H1 (cell line): ENCODE measurements around the gene EEF1G. TPM values are rescaled to one million over a fixed set of nuclear protein-coding genes. Genes with fewer than 3 reads are reported as not detected.
A peak's percentile ranks its signal among the peaks of the same experiment; 100 is the strongest.

Source experiments
- CTCF ChIA-PET: fragments of 300-600 bp; sonication (Branson Sonifier 250); formaldehyde crosslinking; loops from one replicate; lab custom pipeline; 2021; ENCODE audit not compliant: partially characterized antibody; lab: Charles Lee
- POLR2A ChIA-PET: fragments of 300-600 bp; sonication (Branson Sonifier 250); formaldehyde crosslinking; loops from one replicate; lab custom pipeline; 2021; ENCODE audit warnings: inconsistent platforms; ENCODE audit not compliant: partially characterized antibody; lab: Charles Lee
- DNase-seq, 2 experiments: peaks; one replicate each; pipeline versions ENCODE4 v3.0.0 to v3.0.0-alpha.2; 2010 to 2022; ENCODE audit warnings: low spot score in 2 of 2, low read depth in 1 of 2, mixed read lengths in 1 of 2
- FAIRE-seq: peaks from 2 replicates; lab custom pipeline; 2011; peaks lifted over from hg19 to GRCh38; lab: Jason Lieb, UNC
- H2AFZ ChIP-seq: 2 replicates; pipeline ENCODE4 v1.8.1; 2012; ENCODE audit warnings: low read length, inconsistent platforms
- H2AK5ac ChIP-seq: 2 replicates; pipeline ENCODE4 v1.6.1; 2013; ENCODE audit warnings: low read depth, low read length
- H2BK120ac ChIP-seq: replicated peaks from 2 replicates; pipeline ENCODE3; 2013; ENCODE audit warnings: low read depth, low read length, inconsistent platforms
- H2BK12ac ChIP-seq: 2 replicates; pipeline ENCODE4 v1.6.1; 2013; ENCODE audit warnings: low read depth, low read length
- H2BK15ac ChIP-seq: 2 replicates; pipeline ENCODE4 v1.6.1; 2013; ENCODE audit warnings: low read length
- H2BK20ac ChIP-seq: 2 replicates; pipeline ENCODE4 v1.6.1; 2013; ENCODE audit warnings: low read length
- H2BK5ac ChIP-seq: 2 replicates; pipeline ENCODE4 v1.6.1; 2013; ENCODE audit warnings: low read depth, low read length
- H3K14ac ChIP-seq: 2 replicates; pipeline ENCODE4 v1.6.1; 2013; ENCODE audit warnings: inconsistent platforms; ENCODE audit not compliant: insufficient read length
- H3K18ac ChIP-seq: 2 replicates; pipeline ENCODE4 v1.6.1; 2013; ENCODE audit warnings: low read length; ENCODE audit errors: extremely low read depth
- H3K23ac ChIP-seq: 2 replicates; pipeline ENCODE4 v1.6.1; 2013; ENCODE audit warnings: inconsistent platforms; ENCODE audit not compliant: insufficient read length
- H3K23me2 ChIP-seq: 2 replicates; pipeline ENCODE4 v1.6.1; 2013; ENCODE audit warnings: low read depth, low read length
- H3K27ac ChIP-seq: 2 replicates; pipeline ENCODE4 v1.6.1; 2011; ENCODE audit warnings: low read depth, low read length, inconsistent platforms
- H3K27me3 ChIP-seq, 4 experiments: replicated peaks in 1 of 4; 1 replicate in 1 of 4; 2 replicates in 3 of 4; pipeline versions ENCODE4 v1.6.1 to v1.8.1; 2011 to 2013; ENCODE audit warnings: low read length in 3 of 4, mild to moderate bottlenecking in 3 of 4, inconsistent platforms in 2 of 4, mixed read lengths in 2 of 4, moderate library complexity in 1 of 4; ENCODE audit not compliant: control insufficient read depth in 3 of 4, insufficient read depth in 3 of 4; ENCODE audit errors: extremely low read depth in 1 of 4
- H3K36me3 ChIP-seq, 4 experiments: 2 replicates each; pipeline versions ENCODE4 v1.6.1 to v1.8.1; 2011 to 2013; ENCODE audit warnings: mild to moderate bottlenecking in 4 of 4, low read length in 3 of 4, moderate library complexity in 2 of 4, control low read depth in 1 of 4, inconsistent platforms in 1 of 4; ENCODE audit not compliant: insufficient read depth in 4 of 4, control insufficient read depth in 2 of 4
- H3K4ac ChIP-seq: replicated peaks from 2 replicates; pipeline ENCODE3; 2013; ENCODE audit warnings: low read length, low read depth, mixed read lengths, inconsistent platforms; ENCODE audit not compliant: insufficient read length
- H3K4me1 ChIP-seq, 4 experiments: replicated peaks in 1 of 4; 1 replicate in 1 of 4; 2 replicates in 3 of 4; pipeline versions ENCODE4 v1.6.1 to v1.8.1; 2011 to 2013; ENCODE audit warnings: low read length in 3 of 4, inconsistent platforms in 2 of 4, mixed read lengths in 1 of 4; ENCODE audit not compliant: insufficient read depth in 4 of 4, control insufficient read depth in 3 of 4
- H3K4me2 ChIP-seq, 2 experiments: 2 replicates each; pipeline versions ENCODE4 v1.6.1 to v1.8.1; 2011 to 2013; ENCODE audit warnings: low read depth in 2 of 2, low read length in 2 of 2, control low read depth in 1 of 2, inconsistent platforms in 1 of 2, mild to moderate bottlenecking in 1 of 2; ENCODE audit not compliant: insufficient read depth in 1 of 2
- H3K4me3 ChIP-seq, 4 experiments: fragments of 200-600, 300-600 bp in 1 of 4; sonication (generic), shearing (Covaris generic), sonication (Bioruptor Twin) in 1 of 4; 2 replicates each; pipeline versions ENCODE4 v1.5.1 to v1.8.1; 2011 to 2016; ENCODE audit warnings: low read length in 4 of 4, low read depth in 3 of 4, control low read depth in 2 of 4, inconsistent platforms in 2 of 4, mild to moderate bottlenecking in 2 of 4, mixed read lengths in 1 of 4, moderate library complexity in 1 of 4; ENCODE audit not compliant: insufficient read depth in 2 of 4; ENCODE audit errors: extremely low read depth in 1 of 4
- H3K56ac ChIP-seq: replicated peaks from 2 replicates; pipeline ENCODE3; 2013; ENCODE audit warnings: low read depth, mild to moderate bottlenecking, mixed read lengths, low read length, inconsistent platforms; ENCODE audit not compliant: insufficient read length
- H3K79me1 ChIP-seq: 2 replicates; pipeline ENCODE4 v1.6.1; 2013; ENCODE audit warnings: low read depth, low read length, control low read depth
- H3K79me2 ChIP-seq, 2 experiments: 2 replicates each; pipeline versions ENCODE4 v1.6.1 to v1.8.1; 2012 to 2013; ENCODE audit warnings: low read length in 2 of 2, mild to moderate bottlenecking in 2 of 2, inconsistent platforms in 1 of 2; ENCODE audit not compliant: insufficient read depth in 2 of 2, control insufficient read depth in 1 of 2
- H3K9ac ChIP-seq, 4 experiments: replicated peaks in 1 of 4; 1 replicate in 1 of 4; 2 replicates in 3 of 4; pipeline versions ENCODE4 v1.6.1 to v1.8.1; 2011 to 2013; ENCODE audit warnings: low read depth in 3 of 4, low read length in 3 of 4, control low read depth in 2 of 4, mild to moderate bottlenecking in 2 of 4, moderate library complexity in 2 of 4, inconsistent platforms in 1 of 4; ENCODE audit errors: extremely low read depth in 1 of 4
- H3K9me3 ChIP-seq, 2 experiments: 2 replicates each; pipeline versions ENCODE4 v1.6.1 to v1.8.1; 2012 to 2013; ENCODE audit warnings: mild to moderate bottlenecking in 2 of 2, moderate library complexity in 2 of 2, control low read depth in 1 of 2, inconsistent platforms in 1 of 2, low read depth in 1 of 2, low read length in 1 of 2, mixed read lengths in 1 of 2; ENCODE audit not compliant: insufficient read depth in 2 of 2
- H4K20me1 ChIP-seq, 2 experiments: replicated peaks in 1 of 2; 2 replicates each; pipeline versions ENCODE3 to v1.8.1; 2011 to 2013; ENCODE audit warnings: inconsistent platforms in 2 of 2, low read length in 2 of 2, mild to moderate bottlenecking in 1 of 2; ENCODE audit not compliant: insufficient read depth in 2 of 2, control insufficient read depth in 1 of 2
- H4K5ac ChIP-seq: 2 replicates; pipeline ENCODE4 v1.6.1; 2013; ENCODE audit warnings: low read length, low read depth, mixed read lengths, inconsistent platforms; ENCODE audit not compliant: insufficient read length
- H4K8ac ChIP-seq: 2 replicates; pipeline ENCODE4 v1.8.0; 2013; ENCODE audit warnings: mild to moderate bottlenecking, moderate library complexity, low read length, inconsistent platforms; ENCODE audit not compliant: insufficient read depth; ENCODE audit errors: extremely low read depth
- H4K91ac ChIP-seq: replicated peaks from 2 replicates; pipeline ENCODE3; 2013; ENCODE audit warnings: low read length, mixed read lengths, inconsistent platforms; ENCODE audit not compliant: insufficient read length
- CTCF ChIP-seq, 3 experiments: IDR thresholded peaks; 1 replicate in 2 of 3; 2 replicates in 1 of 3; pipeline versions ENCODE4 v1.5.1 to v1.6.1; 2011; ENCODE audit warnings: low read length in 3 of 3, mild to moderate bottlenecking in 3 of 3, inconsistent platforms in 2 of 3, low read depth in 1 of 3, moderate library complexity in 1 of 3; ENCODE audit not compliant: insufficient read depth in 1 of 3; ENCODE audit errors: control extremely low read depth in 1 of 3
- HDAC6 ChIP-seq: IDR thresholded peaks from one replicate; pipeline ENCODE4 v1.7.1; 2012; ENCODE audit warnings: low read depth, mild to moderate bottlenecking, inconsistent platforms, low read length, moderate library complexity
- YY1 ChIP-seq: IDR thresholded peaks from 2 replicates; pipeline ENCODE4 v1.6.1; 2011; ENCODE audit warnings: low read depth, mild to moderate bottlenecking, low read length
- WGBS, 2 experiments: shearing (Covaris generic) in 1 of 2; methylation state at CpG; one replicate each; pipeline versions ENCODE4 v1.1.6 to v1.1.7; 2013 to 2015; ENCODE audit warnings: low lambda C conversion rate in 2 of 2, mixed read lengths in 2 of 2, inconsistent platforms in 1 of 2, low coverage in 1 of 2, missing lambda C conversion rate in 1 of 2; ENCODE audit not compliant: insufficient replicate concordance in 2 of 2, insufficient coverage in 1 of 2, insufficient read length in 1 of 2; ENCODE audit errors: extremely low coverage in 1 of 2, missing lambda C conversion rate in 1 of 2; 5-methylcytosine and 5-hydroxymethylcytosine counted together
- polyA plus RNA-seq, 7 experiments: library from polyadenylated mRNA; depleted of rRNA in 3 of 7; stranded (reverse) in 5 of 7; unstranded in 2 of 7; fragments of >200 nt in 5 of 7; fragments of 200-250 nt in 2 of 7; gene quantifications; 1 replicate in 5 of 7; 2 replicates in 1 of 7; 4 replicates in 1 of 7; pipeline versions ENCODE4 v1.2.1 to v1.2.3, GENCODE V29; 2011 to 2013; ENCODE audit warnings: missing spikeins in 2 of 7, mixed read lengths in 2 of 7
- total RNA-seq: library from RNA; stranded (reverse); fragmentation: NEBNext Ultra II Directional; extraction: Animal tissue kit (Norgen Biotek cat#: 25700); gene quantifications from 2 replicates; pipeline ENCODE4 v1.2.1, GENCODE V29; 2021

Gene EEF1G
- total and polyA plus RNA-seq, 2 of the 8 experiments (the other 6 are each of a cell fraction or from before 2014, with no cell fraction given), result 1,627 to 1,996 TPM

GRCh38 chr11:62588966-62589637, 15.4 kb upstream of the EEF1G start:
- Histone ChIP-seq H4K20me1 (peaks cover 0 to 2% of the 10 kb centered on the region in 2 experiments), H3K4ac (no peak overlapping the region), H3K9me3 (no peaks in the 10 kb centered on the region), H3K56ac (no peak overlapping the region), H2BK15ac (no peak overlapping the region), H2AK5ac (no peak overlapping the region), H3K79me1 (peaks cover 4% of the 10 kb centered on the region; the same call in 1 of the 2 replicates), H2AFZ (no peak overlapping the region), H3K23ac (no peak overlapping the region), H3K18ac (no peak overlapping the region), H3K14ac (no peak overlapping the region), H3K27me3 (no peaks in the 10 kb centered on the region), H3K27ac (no peak overlapping the region), H3K79me2 (peaks cover 0 to 18% of the 10 kb centered on the region in 2 experiments; a peak in 2 of 4 replicates), H3K23me2 (peaks cover 6% of the 10 kb centered on the region), H2BK120ac (no peak overlapping the region), H2BK5ac (no peak overlapping the region), H4K5ac (no peak overlapping the region), H3K4me3 (no peak overlapping the region), H2BK12ac (no peak overlapping the region), H4K91ac (no peak overlapping the region), H3K4me1 (peaks cover 0 to 3% (median under 1%) of the 10 kb centered on the region in 4 experiments; a peak in 5 of 7 replicates), H3K4me2 (no peak overlapping the region), H3K9ac (no peak overlapping the region; a peak in 1 of 7 replicates), H3K36me3 (peaks cover 0 to 31% (median 5%) of the 10 kb centered on the region in 4 experiments; a peak in 6 of 8 replicates), H4K8ac (no peak overlapping the region), H2BK20ac (no peak overlapping the region)
- POLR2A ChIA-PET, result interaction anchor here (0.5 to 9.7 kb wide), 4 partner anchors 10 to 76 kb away, joined by 3 to 167 read pairs (median 4); partner anchors contain the start of genes C11orf98, CSKMT, EEF1G and MTA2
- DNase-seq, result no peak
- no peak for FAIRE-seq
- CTCF ChIA-PET, result interaction anchor here (0.6 to 2.5 kb wide), 17 partner anchors 12 to 260 kb away, joined by 3 to 15 read pairs (median 4); partner anchors contain the start of genes B3GAT3, C11orf98, CSKMT and INTS5
- TF ChIP-seq HDAC6 (no peak), CTCF (IDR thresholded peaks at IDR 0.05; ENCODE audit: control extremely low read depth in 1 of 3, insufficient read depth in 1 of 3, low read depth in 1 of 3, low read length in 3 of 3) (peak in 2 of 3 experiments; percentile 16 to 45; a peak in 3 of 4 replicates), YY1 (no peak)
- 80% methylated on average over 18 of the region's 18 CpGs; no CpG with 5 or more reads in 1 of the 2 experiments for WGBS, 2 experiments
